ENCODE results near the gene DOCK10. TPM values are rescaled to one million over a fixed set of nuclear protein-coding genes. Genes with fewer than 3 reads are reported as not detected.

DOCK10 gene
- total RNA-seq, 1 donor from 2014 or later = 15.2 TPM

- DNase-seq (ENCODE audit: extremely low spot score, unreplicated experiment) = no peak
- Mint-ChIP-seq H3K4me1 (ENCODE audit: unreplicated experiment) (peaks cover 56% of the 10 kb centered on the region), H3K9me3 (ENCODE audit: unreplicated experiment) (no peaks in the 10 kb centered on the region), H3K36me3 (ENCODE audit: unreplicated experiment) (no peaks in the 10 kb centered on the region), H3K27ac (ENCODE audit: unreplicated experiment) (peak overlapping the region; percentile 4), H3K4me3 (ENCODE audit: unreplicated experiment) (no peak overlapping the region), H3K27me3 (ENCODE audit: unreplicated experiment) (no peaks in the 10 kb centered on the region)
- no peak for TF ChIP-seq CTCF (IDR thresholded peaks at IDR 0.05)
Observed at GRCh38 chr2:225013425-225014365, 28.6 kb downstream of the DOCK10 start.

- H3K4me1 Mint-ChIP-seq (ENCODE audit: unreplicated experiment) = peaks cover 49% of the 10 kb centered on the region
- no peak overlapping the region for H3K4me3 Mint-ChIP-seq (ENCODE audit: unreplicated experiment)
- H3K36me3 Mint-ChIP-seq (ENCODE audit: unreplicated experiment) = no peaks in the 10 kb centered on the region
- DNase-seq (ENCODE audit: extremely low spot score, unreplicated experiment) = no peak
- H3K9me3 Mint-ChIP-seq (ENCODE audit: unreplicated experiment) = no peaks in the 10 kb centered on the region
- H3K27ac Mint-ChIP-seq (ENCODE audit: unreplicated experiment) = peak overlapping the region; percentile 62
- no peaks in the 10 kb centered on the region for H3K27me3 Mint-ChIP-seq (ENCODE audit: unreplicated experiment)
- no peak for TF ChIP-seq CTCF (IDR thresholded peaks at IDR 0.05)
Observed at GRCh38 chr2:225011585-225011984, 30.7 kb downstream of the DOCK10 start.

- H3K27ac Mint-ChIP-seq (ENCODE audit: unreplicated experiment) = peak overlapping the region; percentile 62
- no peak for TF ChIP-seq CTCF (IDR thresholded peaks at IDR 0.05)
- no peaks in the 10 kb centered on the region for H3K36me3 Mint-ChIP-seq (ENCODE audit: unreplicated experiment)
- no peaks in the 10 kb centered on the region for H3K27me3 Mint-ChIP-seq (ENCODE audit: unreplicated experiment)
- no peaks in the 10 kb centered on the region for H3K9me3 Mint-ChIP-seq (ENCODE audit: unreplicated experiment)
- no peak overlapping the region for H3K4me3 Mint-ChIP-seq (ENCODE audit: unreplicated experiment)
- DNase-seq (ENCODE audit: extremely low spot score, unreplicated experiment) = no peak
- H3K4me1 Mint-ChIP-seq (ENCODE audit: unreplicated experiment) = peaks cover 49% of the 10 kb centered on the region
Observed at GRCh38 chr2:225010804-225011203, 31.5 kb downstream of the DOCK10 start.

GRCh38 chr2:225009768-225010167 is 32.5 kb downstream of the DOCK10 start:
- no peak overlapping the region for H3K4me3 Mint-ChIP-seq (ENCODE audit: unreplicated experiment)
- H3K9me3 Mint-ChIP-seq (ENCODE audit: unreplicated experiment) = no peaks in the 10 kb centered on the region
- DNase-seq (ENCODE audit: extremely low spot score, unreplicated experiment) = no peak
- H3K36me3 Mint-ChIP-seq (ENCODE audit: unreplicated experiment) = no peaks in the 10 kb centered on the region
- peaks cover 46% of the 10 kb centered on the region for H3K4me1 Mint-ChIP-seq (ENCODE audit: unreplicated experiment)
- H3K27me3 Mint-ChIP-seq (ENCODE audit: unreplicated experiment) = no peaks in the 10 kb centered on the region
- TF ChIP-seq CTCF (IDR thresholded peaks at IDR 0.05) = no peak
- peak overlapping the region; percentile 46 for H3K27ac Mint-ChIP-seq (ENCODE audit: unreplicated experiment)

GRCh38 chr2:225008935-225009334 is 33.3 kb downstream of the DOCK10 start:
- DNase-seq (ENCODE audit: extremely low spot score, unreplicated experiment) = no peak
- no peaks in the 10 kb centered on the region for H3K9me3 Mint-ChIP-seq (ENCODE audit: unreplicated experiment)
- no peaks in the 10 kb centered on the region for H3K36me3 Mint-ChIP-seq (ENCODE audit: unreplicated experiment)
- TF ChIP-seq CTCF (IDR thresholded peaks at IDR 0.05) = peak; percentile 41
- H3K27ac Mint-ChIP-seq (ENCODE audit: unreplicated experiment) = no peak overlapping the region
- peaks cover 49% of the 10 kb centered on the region for H3K4me1 Mint-ChIP-seq (ENCODE audit: unreplicated experiment)
- no peaks in the 10 kb centered on the region for H3K27me3 Mint-ChIP-seq (ENCODE audit: unreplicated experiment)
- H3K4me3 Mint-ChIP-seq (ENCODE audit: unreplicated experiment) = no peak overlapping the region

Measured in osteocyte (in vitro differentiated cells).